RPMI7951 (cell line): ENCODE results near the gene BANF1. TPM values are rescaled to one million over a fixed set of nuclear protein-coding genes. Genes with fewer than 3 reads are reported as not detected.

Experiments
- DNase-seq: peaks from one replicate; pipeline ENCODE4 v3.0.0-alpha.2; 2012; ENCODE audit warnings: low read depth
- total RNA-seq: library from RNA; depleted of rRNA; stranded (reverse); fragments of >200 nt; shearing (Covaris generic); gene quantifications from 2 replicates; pipeline ENCODE4 v1.2.3, GENCODE V29; 2014; rRNA removed

Gene BANF1
- total RNA-seq, 1 experiment from 2014 or later, result 101 TPM

- DNase-seq, result no peak
Observed at GRCh38 chr11:66039765-66040164, 37.5 kb downstream of the BANF1 start.

GRCh38 chr11:66042227-66042995, 40.1 kb downstream of the BANF1 start:
- no peak for DNase-seq

- no peak for DNase-seq
Observed at GRCh38 chr11:66042996-66043906, 40.9 kb downstream of the BANF1 start.

GRCh38 chr11:66044757-66045156, 42.5 kb downstream of the BANF1 start:
- no peak for DNase-seq

- peak; percentile 68 for DNase-seq
Observed at GRCh38 chr11:66045177-66045639, 42.9 kb downstream of the BANF1 start.

GRCh38 chr11:66046901-66047300, 44.6 kb downstream of the BANF1 start:
- no peak for DNase-seq

GRCh38 chr11:66047541-66048365, 45.5 kb downstream of the BANF1 start:
- no peak for DNase-seq

GRCh38 chr11:66048547-66049323, 46.4 kb downstream of the BANF1 start, which contains the start of gene GAL3ST3:
TSS of gene GAL3ST3 (minus strand) at chr11:66049161. CDS start at chr11:66045415, 3,746 bp downstream.
- no peak for DNase-seq

- DNase-seq, result no peak
Observed at GRCh38 chr11:66050581-66051231, 48.4 kb downstream of the BANF1 start.

GRCh38 chr11:66051371-66051765, 49.1 kb downstream of the BANF1 start:
- no peak for DNase-seq

- peak; percentile 98 for DNase-seq
Observed at GRCh38 chr11:66051766-66052663, 49.7 kb downstream of the BANF1 start, which contains the start of gene SF3B2. TSS of gene SF3B2 (plus strand) at chr11:66052364. CDS start at chr11:66052385, 21 bp downstream.

GRCh38 chr11:66052664-66052982, 50.3 kb downstream of the BANF1 start:
- DNase-seq, result no peak

Other genes with a start within 250 kb of the BANF1 start
- 4.2 and 6.7 TPM in 2 replicates for gene AP5B1, start 221.5 kb upstream of the BANF1 start, total RNA-seq
- not detected in 2 replicates for gene OVOL1, start 215.4 kb upstream of the BANF1 start, total RNA-seq
- 0.20 TPM in 1 of 2 replicates, not detected in the other for gene SNX32, start 168.5 kb upstream of the BANF1 start, total RNA-seq
- 2,043 and 2,212 TPM in 2 replicates for gene CFL1, start 144.3 kb upstream of the BANF1 start, total RNA-seq
- gene MUS81, start 142.1 kb upstream of the BANF1 start, total RNA-seq, result 38.9 and 40.6 TPM in 2 replicates
- gene EFEMP2, start 129.7 kb upstream of the BANF1 start, total RNA-seq, result 5.4 and 8.4 TPM in 2 replicates
- 5.4 and 8.9 TPM in 2 replicates for gene CTSW, start 122.7 kb upstream of the BANF1 start, total RNA-seq
- gene FIBP, start 114.0 kb upstream of the BANF1 start, total RNA-seq, result 141 and 145 TPM in 2 replicates
- 34.7 and 61.6 TPM in 2 replicates for gene CCDC85B, start 111.8 kb upstream of the BANF1 start, total RNA-seq
- 158 and 232 TPM in 2 replicates for gene FOSL1, start 102.1 kb upstream of the BANF1 start, total RNA-seq
- gene C11orf68, start 83.4 kb upstream of the BANF1 start, total RNA-seq, result 31.1 and 37.5 TPM in 2 replicates
- 405 and 548 TPM in 2 replicates for gene DRAP1, start 83.1 kb upstream of the BANF1 start, total RNA-seq
- not detected in 2 replicates for gene TSGA10IP, start 57.0 kb upstream of the BANF1 start, total RNA-seq
- gene SART1, start 40.8 kb upstream of the BANF1 start, total RNA-seq, result 39.4 and 58.1 TPM in 2 replicates
- 38.4 and 42.7 TPM in 2 replicates for gene EIF1AD, start 346 bp upstream of the BANF1 start, total RNA-seq
- 0.60 and 1.5 TPM in 2 replicates for gene CST6, start 9.5 kb downstream of the BANF1 start, total RNA-seq
- gene CATSPER1, start 24.0 kb downstream of the BANF1 start, total RNA-seq, result 0.20 and 0.36 TPM in 2 replicates
- not detected in 2 replicates for gene GAL3ST3, start 46.7 kb downstream of the BANF1 start, total RNA-seq
- 198 and 205 TPM in 2 replicates for gene SF3B2, start 49.9 kb downstream of the BANF1 start, total RNA-seq
- gene PACS1, start 67.8 kb downstream of the BANF1 start, total RNA-seq, result 16.7 and 19.1 TPM in 2 replicates